K562 (cell line): ENCODE data around the gene SHH.

ENCODE experiments used
- CTCF ChIP-seq, 3 experiments: IDR thresholded peaks in 2 of 3; conservative IDR thresholded peaks in 1 of 3; 2 replicates each; pipeline ENCODE4 v1.5.1; 2011 to 2012; ENCODE audit warnings: low read length in 3 of 3, mild to moderate bottlenecking in 3 of 3, control low read depth in 2 of 3, improper control_type of control experiment in 1 of 3, inconsistent platforms in 1 of 3, low read depth in 1 of 3, mixed read lengths in 1 of 3, moderate library complexity in 1 of 3; ENCODE audit not compliant: insufficient read depth in 2 of 3
- ELF1 ChIP-seq: fragments of 200-800 bp; sonication (Bioruptor generic); IDR thresholded peaks from 2 replicates; pipeline ENCODE4 v1.6.1; 2016; ENCODE audit warnings: missing genetic modification characterization, missing compliant biosample characterization
- EP300 ChIP-seq: IDR thresholded peaks from 2 replicates; pipeline ENCODE4 v1.6.1; 2012; ENCODE audit warnings: low read length, improper control_type of control experiment
- ETV5 ChIP-seq: sonication (generic); formaldehyde crosslinking; IDR thresholded peaks from 2 replicates; pipeline ENCODE4 v1.4.0; 2020; ENCODE audit warnings: low read depth, mild to moderate bottlenecking, missing genetic modification reagents
- GATA2 ChIP-seq: sonication (generic); formaldehyde crosslinking; IDR thresholded peaks from 2 replicates; pipeline ENCODE4 v1.4.0; 2020; ENCODE audit warnings: mild to moderate bottlenecking, missing genetic modification reagents
- MEF2A ChIP-seq: IDR thresholded peaks from 2 replicates; pipeline ENCODE4 v1.6.1; 2011; ENCODE audit warnings: low read depth, mild to moderate bottlenecking, low read length, moderate library complexity; ENCODE audit not compliant: control insufficient read depth
- MLX ChIP-seq, 2 experiments: fragments of 450-650 bp in 1 of 2; sonication (generic) in 1 of 2; formaldehyde crosslinking; conservative IDR thresholded peaks; 2 replicates each; pipeline versions ENCODE4 v1.4.0 to v1.8.1; 2020 to 2022; ENCODE audit warnings: mild to moderate bottlenecking in 1 of 2, missing genetic modification reagents in 1 of 2
- PRDM10 ChIP-seq: fragments of 450-650 bp; IDR thresholded peaks from 2 replicates; pipeline ENCODE4 v1.6.1; 2018; ENCODE audit not compliant: partially characterized antibody
- REST ChIP-seq, 2 experiments: fragments of 450-650 bp; formaldehyde crosslinking in 1 of 2; IDR thresholded peaks; 2 replicates each; pipeline versions ENCODE4 v1.4.0 to v1.6.1; 2014 to 2020; ENCODE audit warnings: mild to moderate bottlenecking in 2 of 2, borderline replicate concordance in 1 of 2, low read depth in 1 of 2
- TAF1 ChIP-seq: IDR thresholded peaks from 2 replicates; pipeline ENCODE4 v1.6.1; 2011; ENCODE audit warnings: mild to moderate bottlenecking, low read length, moderate library complexity; ENCODE audit not compliant: insufficient read depth, control insufficient read depth, severe bottlenecking; ENCODE audit errors: extremely low read depth
- TCF15 ChIP-seq: fragments of 250-450 bp; sonication (Bioruptor Pico); IDR thresholded peaks from 2 replicates; pipeline ENCODE4 v1.8.0; 2022; ENCODE audit warnings: moderate library complexity, mild to moderate bottlenecking, inconsistent platforms
- THRAP3 ChIP-seq: fragments of 450-650 bp; IDR thresholded peaks from 2 replicates; pipeline ENCODE4 v1.6.1; 2016; ENCODE audit warnings: mild to moderate bottlenecking, inconsistent platforms, borderline replicate concordance
- VEZF1 ChIP-seq: fragments of 200-800 bp; sonication (Bioruptor generic); IDR thresholded peaks from 2 replicates; pipeline ENCODE4 v1.6.1; 2017; ENCODE audit warnings: missing genetic modification characterization, missing compliant biosample characterization
- ZBTB33 ChIP-seq: sonication (generic); formaldehyde crosslinking; IDR thresholded peaks from 2 replicates; pipeline ENCODE4 v1.8.1; 2023; ENCODE audit warnings: mild to moderate bottlenecking, missing genetic modification reagents

GRCh38 chr7:155774947-155775346 is 37.3 kb downstream of the SHH start:
- TF ChIP-seq EP300 (no peak), CTCF (IDR thresholded peaks at IDR 0.05 in 2 of 3, conservative IDR thresholded peaks at IDR 0.05 in 1 of 3; ENCODE audit: insufficient read depth in 2 of 3, low read depth in 1 of 3, low read length in 3 of 3) (no peak), ZBTB33 (CRISPR knock-in tag) (no peak), GATA2 (CRISPR knock-in tag) (no peak), TAF1 (no peak), MLX (CRISPR knock-in tag; conservative IDR thresholded peaks at IDR 0.05) (no peak), ELF1 (tag) (no peak), ETV5 (CRISPR knock-in tag) (no peak), PRDM10 (no peak), REST (IDR thresholded peaks at IDR 0.05; ENCODE audit: borderline replicate concordance) (no peak), REST (CRISPR knock-in tag; IDR thresholded peaks at IDR 0.05; ENCODE audit: low read depth) (no peak), MEF2A (no peak), THRAP3 (no peak), TCF15 (CRISPR knock-in tag) (no peak), VEZF1 (CRISPR knock-in tag) (no peak)
